Measurements from ENCODE around the gene NOD1.
A peak's percentile ranks its signal among the peaks of the same experiment; 100 is the strongest.

NOD1 gene

GRCh38 chr7:30504301-30505173 lies 26.0 kb upstream of the NOD1 start, which contains the start of gene GGCT:
Gene GGCT, minus strand, starts transcription at chr7:30504829. Its CDS starts 120 bp downstream, at chr7:30504709.
- TF ChIP-seq CTCF (IDR thresholded peaks at IDR 0.05; ENCODE audit: low read depth, low read length, missing control alignments): no peak
- peak within 1 kb of the TSS; percentile 66 for H3K4me3 ChIP-seq (ENCODE audit: low read depth, low read length)
- DNase-seq (ENCODE audit: low read depth): peak; percentile 97
- in situ Hi-C loops (cut with HindIII; ENCODE audit: low sequenced_read_pairs): no loop called here

DNA sequence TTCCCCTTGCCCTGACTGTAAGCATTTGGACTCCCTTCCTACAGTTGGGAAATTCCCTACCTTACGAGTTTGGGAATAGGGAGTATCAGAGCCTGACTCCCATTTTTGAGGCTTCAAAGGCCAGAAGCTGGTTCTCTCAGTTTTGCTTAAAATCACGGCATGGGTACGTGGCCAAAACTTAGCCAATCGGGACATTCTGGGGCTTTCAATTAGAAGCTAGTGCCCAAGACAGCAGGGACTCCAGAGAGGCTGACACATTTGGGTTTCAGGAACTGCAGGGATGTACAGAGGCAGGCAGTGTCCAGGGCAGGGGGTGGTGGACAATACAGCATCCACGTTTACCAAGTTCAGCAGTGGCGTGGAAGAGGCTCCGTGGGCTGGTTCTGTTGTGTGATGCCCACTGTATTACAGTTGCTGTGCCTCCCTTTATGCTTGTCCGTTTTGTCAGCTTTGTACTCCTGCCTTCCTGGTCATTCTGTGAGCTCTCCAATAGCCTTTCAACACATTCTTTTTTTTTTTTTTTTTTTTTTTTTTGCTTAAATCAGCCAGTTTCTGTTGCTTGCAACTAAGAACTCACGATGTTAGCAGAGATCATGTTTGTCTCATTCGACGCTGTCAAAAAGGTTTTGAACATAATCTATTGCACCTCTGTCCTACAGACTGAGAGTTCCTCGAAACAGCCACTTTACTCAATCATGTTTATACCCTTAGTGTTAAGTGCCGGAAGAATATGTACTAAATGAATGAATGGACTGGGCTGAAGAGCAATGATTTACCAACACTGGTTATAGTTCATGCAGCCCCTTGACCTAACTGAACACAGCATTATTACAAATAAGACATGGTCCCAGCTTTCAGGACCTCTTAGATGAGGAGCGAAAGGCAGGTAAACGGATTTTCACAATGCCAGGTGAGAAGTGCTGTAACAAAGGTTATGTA lies 25.0 kb upstream of the NOD1 start:
- no peak for DNase-seq (ENCODE audit: low read depth)
- H3K4me3 ChIP-seq (ENCODE audit: low read depth, low read length): peak overlapping the region; percentile 66
- TF ChIP-seq CTCF (IDR thresholded peaks at IDR 0.05; ENCODE audit: low read depth, low read length, missing control alignments): no peak
- in situ Hi-C loops (cut with HindIII; ENCODE audit: low sequenced_read_pairs): no loop called here

DNA sequence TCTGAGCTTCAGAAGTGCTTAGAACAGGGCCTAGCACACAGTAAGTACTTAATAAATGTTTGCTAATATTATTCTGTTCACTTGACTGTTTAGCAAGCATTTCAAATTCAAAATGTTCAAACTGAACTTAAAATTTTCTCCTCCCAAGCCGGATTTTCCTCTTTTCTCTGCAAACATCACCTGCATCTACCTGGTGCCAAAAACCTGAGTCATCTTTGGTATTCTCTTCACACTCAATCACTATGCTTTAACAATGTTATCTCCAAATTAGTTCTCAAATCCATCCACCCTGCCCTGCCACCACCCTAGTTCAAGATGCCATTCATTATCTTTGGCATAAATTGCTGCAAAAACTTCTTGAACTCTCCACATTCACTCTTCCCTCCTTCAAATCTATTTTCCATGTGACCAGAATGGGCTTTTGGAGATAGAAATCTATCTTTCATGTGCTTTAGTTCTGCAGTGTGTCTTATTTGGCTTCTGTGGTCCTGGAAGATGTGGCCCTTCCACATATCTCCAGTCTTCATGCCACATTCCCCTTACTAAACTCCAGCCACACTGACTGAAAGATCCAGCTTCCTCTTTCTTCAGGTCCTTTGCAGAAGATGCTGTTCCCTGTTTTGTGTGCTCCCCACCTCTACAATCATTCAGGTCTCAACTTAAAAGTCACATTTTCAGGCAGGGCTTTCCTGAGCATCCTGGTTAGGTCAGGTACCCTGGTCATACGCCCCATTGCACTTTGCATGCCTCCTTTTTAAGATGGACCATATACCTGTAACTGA lies 24.1 kb upstream of the NOD1 start:
- H3K4me3 ChIP-seq (ENCODE audit: low read depth, low read length): no peak overlapping the region
- in situ Hi-C loops (cut with HindIII; ENCODE audit: low sequenced_read_pairs): no loop called here

GRCh38 chr7:30501264-30501663 lies 22.7 kb upstream of the NOD1 start:
- no peak for TF ChIP-seq CTCF (IDR thresholded peaks at IDR 0.05; ENCODE audit: low read depth, low read length, missing control alignments)
- in situ Hi-C loops (cut with HindIII; ENCODE audit: low sequenced_read_pairs): no loop called here

More for the DNA sequence above, 24.1 kb upstream of the NOD1 start:
- DNase-seq (ENCODE audit: low read depth): no peak
- no peak for TF ChIP-seq CTCF (IDR thresholded peaks at IDR 0.05; ENCODE audit: low read depth, low read length, missing control alignments)

DNA sequence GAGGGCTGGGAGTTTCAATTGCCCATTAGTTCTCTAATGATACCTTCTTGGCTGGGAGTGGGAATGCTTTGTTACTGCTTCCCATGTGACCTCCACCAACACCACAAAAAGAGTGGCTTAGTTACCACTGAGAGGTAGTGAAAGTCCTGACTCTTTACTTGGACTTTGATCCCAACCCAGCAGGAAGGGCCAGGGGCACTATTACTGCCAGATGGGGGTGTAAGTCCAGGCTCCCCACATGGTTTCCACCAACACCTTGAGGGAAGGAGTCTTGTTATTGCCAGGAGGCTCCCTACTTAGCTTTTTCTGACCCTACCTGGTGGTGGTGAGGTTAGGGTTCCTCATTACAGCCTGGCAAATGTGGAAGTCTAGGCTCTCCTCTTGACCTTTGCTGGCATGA lies 14.6 kb upstream of the NOD1 start:
- no peak for DNase-seq (ENCODE audit: low read depth)
- TF ChIP-seq CTCF (IDR thresholded peaks at IDR 0.05; ENCODE audit: low read depth, low read length, missing control alignments): no peak
- H3K4me3 ChIP-seq (ENCODE audit: low read depth, low read length): no peak overlapping the region
- in situ Hi-C loops (cut with HindIII; ENCODE audit: low sequenced_read_pairs): no loop called here

More at GRCh38 chr7:30501264-30501663, 22.7 kb upstream of the NOD1 start:
- no peak for DNase-seq (ENCODE audit: low read depth)
- no peak overlapping the region for H3K4me3 ChIP-seq (ENCODE audit: low read depth, low read length)

DNA sequence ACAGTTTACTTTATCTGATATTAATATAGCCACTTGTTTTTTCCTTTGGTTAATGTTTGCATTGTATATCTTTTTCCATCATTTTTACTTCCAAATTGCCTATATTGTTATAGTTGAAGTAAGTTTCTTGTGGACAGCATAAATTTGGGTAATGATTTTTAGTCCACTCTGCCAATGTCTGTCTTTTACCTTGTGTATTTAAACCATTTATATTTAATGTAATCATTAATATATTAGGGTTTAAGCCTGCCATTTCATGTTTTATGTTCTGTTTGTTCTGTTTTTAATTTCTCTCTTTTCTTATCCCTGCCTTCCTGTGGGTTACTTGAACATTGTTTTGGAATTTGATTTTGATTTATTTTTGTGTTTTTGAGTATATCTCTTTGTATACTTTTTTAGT lies 12.8 kb upstream of the NOD1 start:
- TF ChIP-seq CTCF (IDR thresholded peaks at IDR 0.05; ENCODE audit: low read depth, low read length, missing control alignments): no peak
- H3K4me3 ChIP-seq (ENCODE audit: low read depth, low read length): no peak overlapping the region
- in situ Hi-C loops (cut with HindIII; ENCODE audit: low sequenced_read_pairs): no loop called here

More for the DNA sequence above, 12.8 kb upstream of the NOD1 start:
- DNase-seq (ENCODE audit: low read depth): no peak

All from astrocyte of the cerebellum (primary cell).